ENCODE measurements around the gene KIF5C.

KIF5C gene

DNA sequence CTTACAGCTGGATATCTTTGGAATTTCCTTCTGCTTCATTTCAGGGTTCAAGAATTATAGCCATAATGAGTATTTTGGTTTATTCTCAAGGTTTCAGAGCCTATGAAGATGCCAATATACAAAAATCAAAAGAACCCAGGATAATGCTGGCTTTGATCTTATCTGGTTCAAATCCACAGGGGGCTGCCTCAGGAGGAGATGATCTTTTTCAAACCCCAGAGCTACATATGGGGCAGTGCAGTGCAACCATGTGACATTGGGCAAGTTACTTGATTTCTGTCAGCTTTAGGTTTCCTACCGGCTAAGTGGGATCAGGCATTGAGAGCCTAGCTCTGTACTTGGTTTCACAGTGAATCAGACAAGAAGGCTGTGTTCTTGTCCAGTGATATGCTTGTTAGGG is 140.5 kb downstream of the KIF5C start:
- WGBS (ENCODE audit: insufficient coverage), result 100% methylated on average over 1 of the region's 1 CpG
- no peak overlapping the region for H3K4me3 ChIP-seq (ENCODE audit: control insufficient read depth in 1 of 7, extremely low read depth in 1 of 7, insufficient read depth in 4 of 7, low read depth in 2 of 7, low read length in 6 of 7)
- no peak overlapping the region for H3K27ac ChIP-seq (ENCODE audit: insufficient read depth in 1 of 2, low read depth in 1 of 2, low read length in 2 of 2, poor library complexity in 1 of 2, severe bottlenecking in 2 of 2)
- peaks cover 0 to 6% (median 0%) of the 10 kb centered on the region in 5 experiments for H3K27me3 ChIP-seq (replicated peaks in 2 of 5; ENCODE audit: control insufficient read depth in 4 of 5, insufficient read depth in 5 of 5, low read length in 4 of 5)
- CTCF ChIA-PET, result interaction anchor here (3.4 to 6.2 kb wide), 6 partner anchors 15 to 557 kb away, joined by 12 to 62 read pairs (median 38); partner anchors contain the start of gene LYPD6B
- H3K9me3 ChIP-seq (ENCODE audit: control extremely low read depth in 1 of 5, control insufficient read depth in 4 of 5, insufficient read depth in 2 of 5, low read depth in 1 of 5, low read length in 4 of 5), result no peaks in the 10 kb centered on the region
- H3K36me3 ChIP-seq (ENCODE audit: control insufficient read depth in 4 of 4, insufficient read depth in 4 of 4, low read length in 3 of 4), result no peaks in the 10 kb centered on the region
- peaks cover 0 to 4% (median 2%) of the 10 kb centered on the region in 4 experiments for H3K4me1 ChIP-seq (ENCODE audit: control extremely low read depth in 1 of 4, control insufficient read depth in 4 of 4, insufficient read depth in 4 of 4, low read length in 3 of 4)
- POLR2A ChIA-PET, result no interaction called here
- no peak for DNase-seq

DNA sequence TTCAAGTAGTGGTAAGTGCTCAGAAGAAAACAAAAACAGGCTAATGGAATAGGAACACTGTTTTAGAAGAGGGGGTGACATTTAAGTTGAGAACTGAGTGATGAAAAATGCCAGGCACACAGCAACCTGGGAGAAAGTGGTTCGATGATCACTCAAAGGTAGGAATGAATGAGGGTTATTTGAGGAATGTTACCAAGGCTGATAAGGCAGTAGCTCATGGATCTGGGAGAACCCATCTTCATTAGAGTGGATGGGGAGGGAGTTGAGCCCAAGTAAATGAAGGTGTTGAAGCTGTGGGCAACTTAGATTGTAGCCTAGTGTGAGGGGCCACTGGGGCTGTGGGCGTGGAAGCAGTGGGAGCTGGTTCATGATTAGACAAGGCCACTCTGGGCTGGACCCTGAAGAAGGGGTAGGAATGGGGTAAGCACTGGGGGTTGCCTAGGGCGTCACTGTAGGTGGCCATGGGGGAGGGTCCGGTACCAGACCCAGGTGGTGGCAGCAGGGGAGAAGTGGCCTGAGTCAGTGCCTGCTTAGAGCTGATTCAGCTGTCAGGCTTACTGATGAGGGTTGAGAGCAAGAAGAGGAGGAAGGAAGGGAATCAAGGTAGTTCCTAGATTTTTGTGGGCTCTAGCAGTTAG is 141.0 kb downstream of the KIF5C start:
- no peak overlapping the region for H3K4me3 ChIP-seq (ENCODE audit: control insufficient read depth in 1 of 7, extremely low read depth in 1 of 7, insufficient read depth in 4 of 7, low read depth in 2 of 7, low read length in 6 of 7)
- CTCF ChIA-PET, result interaction anchor here (0.9 to 6.2 kb wide), 16 partner anchors 9 to 570 kb away, joined by 3 to 62 read pairs (median 8); partner anchors contain the start of gene LYPD6B
- H3K27me3 ChIP-seq (replicated peaks in 2 of 5; ENCODE audit: control insufficient read depth in 4 of 5, insufficient read depth in 5 of 5, low read length in 4 of 5), result peaks cover 0 to 6% (median 0%) of the 10 kb centered on the region in 5 experiments
- H3K4me1 ChIP-seq (ENCODE audit: control extremely low read depth in 1 of 4, control insufficient read depth in 4 of 4, insufficient read depth in 4 of 4, low read length in 3 of 4), result peaks cover 0 to 4% (median 2%) of the 10 kb centered on the region in 4 experiments
- H3K27ac ChIP-seq (ENCODE audit: insufficient read depth in 1 of 2, low read depth in 1 of 2, low read length in 2 of 2, poor library complexity in 1 of 2, severe bottlenecking in 2 of 2), result no peak overlapping the region
- no peaks in the 10 kb centered on the region for H3K9me3 ChIP-seq (ENCODE audit: control extremely low read depth in 1 of 5, control insufficient read depth in 4 of 5, insufficient read depth in 2 of 5, low read depth in 1 of 5, low read length in 4 of 5)
- WGBS (ENCODE audit: insufficient coverage), result 98% methylated on average over 4 of the region's 4 CpGs
- H3K36me3 ChIP-seq (ENCODE audit: control insufficient read depth in 4 of 4, insufficient read depth in 4 of 4, low read length in 3 of 4), result no peaks in the 10 kb centered on the region
- DNase-seq, result no peak
- POLR2A ChIA-PET, result no interaction called here

DNA sequence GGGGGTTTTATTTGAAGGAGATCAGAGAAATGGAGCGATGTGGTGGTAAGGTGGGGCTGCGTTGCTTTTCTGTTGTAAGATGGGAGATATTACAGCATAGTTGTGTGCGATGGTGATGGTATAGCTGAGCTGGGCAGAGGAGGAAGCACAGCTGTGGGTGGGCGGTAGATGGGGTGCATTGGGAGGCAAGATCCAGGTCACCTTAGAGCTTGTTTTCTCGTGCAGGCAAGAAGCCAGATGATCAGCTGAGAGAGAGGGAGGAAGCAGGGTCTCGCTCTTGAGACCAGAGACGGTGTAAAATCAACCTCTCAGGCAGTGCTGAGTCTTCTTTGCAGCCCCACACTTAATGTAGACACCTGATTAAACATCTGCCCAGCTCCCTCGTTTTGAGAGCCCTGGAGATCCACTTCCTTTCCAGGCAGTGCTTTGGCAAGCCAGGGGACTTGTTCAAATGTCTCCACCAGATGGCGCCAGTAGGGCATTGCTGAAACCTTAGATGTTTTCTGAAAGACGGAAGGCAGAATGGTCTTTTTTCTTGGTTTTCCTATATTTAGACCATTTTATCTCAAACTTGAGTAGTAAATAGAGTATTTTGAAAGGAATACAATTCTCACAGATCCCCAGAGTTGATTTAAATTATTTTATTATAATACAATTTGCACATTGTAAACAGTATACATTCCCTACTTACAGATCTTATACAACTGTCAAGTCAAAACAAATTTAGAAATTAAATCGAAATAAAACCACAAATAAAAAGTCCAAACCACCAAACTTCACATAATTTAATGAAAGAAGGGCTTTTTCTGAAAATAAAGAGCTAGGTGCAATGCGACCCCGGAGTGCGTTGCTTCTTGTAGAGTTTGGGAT is 142.3 kb downstream of the KIF5C start:
- WGBS (ENCODE audit: insufficient coverage), result 60% methylated on average over 11 of the region's 14 CpGs
- Histone ChIP-seq H3K36me3 (ENCODE audit: control insufficient read depth in 4 of 4, insufficient read depth in 4 of 4, low read length in 3 of 4) (no peaks in the 10 kb centered on the region), H3K9me3 (ENCODE audit: control extremely low read depth in 1 of 5, control insufficient read depth in 4 of 5, insufficient read depth in 2 of 5, low read depth in 1 of 5, low read length in 4 of 5) (no peaks in the 10 kb centered on the region), H3K27me3 (replicated peaks in 2 of 5; ENCODE audit: control insufficient read depth in 4 of 5, insufficient read depth in 5 of 5, low read length in 4 of 5) (peaks cover 0 to 6% (median 0%) of the 10 kb centered on the region in 5 experiments), H3K4me3 (ENCODE audit: control insufficient read depth in 1 of 7, extremely low read depth in 1 of 7, insufficient read depth in 4 of 7, low read depth in 2 of 7, low read length in 6 of 7) (no peak overlapping the region), H3K27ac (ENCODE audit: insufficient read depth in 1 of 2, low read depth in 1 of 2, low read length in 2 of 2, poor library complexity in 1 of 2, severe bottlenecking in 2 of 2) (no peak overlapping the region), H3K4me1 (ENCODE audit: control extremely low read depth in 1 of 4, control insufficient read depth in 4 of 4, insufficient read depth in 4 of 4, low read length in 3 of 4) (peaks cover 0 to 4% (median 2%) of the 10 kb centered on the region in 4 experiments)
- peak; percentile 77 to 89 (median 83) for DNase-seq
- ChIA-PET CTCF (interaction anchor here (0.8 to 6.2 kb wide), 39 partner anchors 8 to 1084 kb away, joined by 3 to 62 read pairs (median 4); partner anchors contain the start of gene LYPD6B), POLR2A (interaction anchor here (0.6 kb wide), 2 partner anchors 55 to 593 kb away, joined by 3 to 4 read pairs; no protein-coding TSS in a partner anchor)

DNA sequence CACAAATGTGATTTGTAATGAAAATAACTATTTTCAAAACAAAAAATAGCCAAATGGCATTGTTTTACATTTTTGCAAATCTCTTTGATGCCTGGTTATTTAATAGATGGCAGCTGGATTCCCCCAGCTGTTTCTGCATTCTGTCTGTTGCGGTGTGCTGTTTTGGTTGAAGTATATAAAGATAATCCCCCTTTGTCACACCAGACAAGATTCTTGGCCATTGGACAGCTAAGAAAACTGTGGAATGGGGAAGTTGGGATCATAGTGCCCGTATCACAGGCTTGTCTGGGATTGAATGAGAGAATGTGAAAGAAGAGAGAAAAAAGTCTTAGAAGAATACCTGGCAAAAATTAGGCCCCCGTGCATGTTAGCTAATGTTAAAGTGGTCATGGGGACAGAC is 144.0 kb downstream of the KIF5C start:
- ChIA-PET POLR2A (no interaction called here), CTCF (interaction anchor here (1.2 to 6.2 kb wide), 10 partner anchors 10 to 554 kb away, joined by 3 to 62 read pairs (median 11); partner anchors contain the start of gene LYPD6B)
- Histone ChIP-seq H3K36me3 (ENCODE audit: control insufficient read depth in 4 of 4, insufficient read depth in 4 of 4, low read length in 3 of 4) (no peaks in the 10 kb centered on the region), H3K27me3 (replicated peaks in 2 of 5; ENCODE audit: control insufficient read depth in 4 of 5, insufficient read depth in 5 of 5, low read length in 4 of 5) (peaks cover 0 to 5% (median 0%) of the 10 kb centered on the region in 5 experiments), H3K4me1 (ENCODE audit: control extremely low read depth in 1 of 4, control insufficient read depth in 4 of 4, insufficient read depth in 4 of 4, low read length in 3 of 4) (peaks cover 0 to 4% (median 2%) of the 10 kb centered on the region in 4 experiments), H3K9me3 (ENCODE audit: control extremely low read depth in 1 of 5, control insufficient read depth in 4 of 5, insufficient read depth in 2 of 5, low read depth in 1 of 5, low read length in 4 of 5) (no peaks in the 10 kb centered on the region), H3K4me3 (ENCODE audit: control insufficient read depth in 1 of 7, extremely low read depth in 1 of 7, insufficient read depth in 4 of 7, low read depth in 2 of 7, low read length in 6 of 7) (no peak overlapping the region), H3K27ac (ENCODE audit: insufficient read depth in 1 of 2, low read depth in 1 of 2, low read length in 2 of 2, poor library complexity in 1 of 2, severe bottlenecking in 2 of 2) (no peak overlapping the region)
- WGBS (ENCODE audit: insufficient coverage), result 100% methylated on average over 2 of the region's 3 CpGs
- no peak for DNase-seq

DNA sequence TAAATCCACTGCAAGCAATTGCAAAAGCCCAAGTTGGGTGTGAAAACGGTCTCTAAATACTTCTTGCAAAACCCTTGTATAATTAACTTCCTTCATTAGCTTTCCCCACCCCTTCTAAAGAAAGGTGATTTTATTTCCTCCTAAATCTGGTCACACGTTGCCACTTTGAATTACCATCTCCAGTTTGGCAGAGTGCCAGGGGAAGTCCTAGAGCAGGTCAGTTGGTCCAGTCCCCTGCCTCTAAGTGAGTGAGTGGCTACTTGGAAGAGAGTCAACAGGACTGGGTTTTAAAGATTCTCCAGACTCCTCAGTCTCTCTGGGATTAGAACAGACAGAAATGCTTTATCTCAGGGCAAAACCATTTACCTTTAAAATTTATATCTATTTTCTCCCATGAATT is 144.7 kb downstream of the KIF5C start:
- DNase-seq, result no peak
- no peak overlapping the region for H3K27ac ChIP-seq (ENCODE audit: insufficient read depth in 1 of 2, low read depth in 1 of 2, low read length in 2 of 2, poor library complexity in 1 of 2, severe bottlenecking in 2 of 2)
- CTCF ChIA-PET, result interaction anchor here (2.1 to 6.2 kb wide), 5 partner anchors 10 to 553 kb away, joined by 9 to 62 read pairs (median 48); no protein-coding TSS in a partner anchor
- no peak overlapping the region for H3K4me3 ChIP-seq (ENCODE audit: control insufficient read depth in 1 of 7, extremely low read depth in 1 of 7, insufficient read depth in 4 of 7, low read depth in 2 of 7, low read length in 6 of 7)
- H3K9me3 ChIP-seq (ENCODE audit: control extremely low read depth in 1 of 5, control insufficient read depth in 4 of 5, insufficient read depth in 2 of 5, low read depth in 1 of 5, low read length in 4 of 5), result no peaks in the 10 kb centered on the region
- POLR2A ChIA-PET, result interaction anchor here (0.6 kb wide), 1 partner anchor 156 kb away, joined by 3 read pairs; no protein-coding TSS in a partner anchor
- WGBS (ENCODE audit: insufficient coverage), result 25% methylated on average over 1 of the region's 2 CpGs
- H3K4me1 ChIP-seq (ENCODE audit: control extremely low read depth in 1 of 4, control insufficient read depth in 4 of 4, insufficient read depth in 4 of 4, low read length in 3 of 4), result peaks cover 0 to 4% (median 2%) of the 10 kb centered on the region in 4 experiments
- peaks cover 0 to 5% (median 0%) of the 10 kb centered on the region in 5 experiments for H3K27me3 ChIP-seq (replicated peaks in 2 of 5; ENCODE audit: control insufficient read depth in 4 of 5, insufficient read depth in 5 of 5, low read length in 4 of 5)
- H3K36me3 ChIP-seq (ENCODE audit: control insufficient read depth in 4 of 4, insufficient read depth in 4 of 4, low read length in 3 of 4), result no peaks in the 10 kb centered on the region

DNA sequence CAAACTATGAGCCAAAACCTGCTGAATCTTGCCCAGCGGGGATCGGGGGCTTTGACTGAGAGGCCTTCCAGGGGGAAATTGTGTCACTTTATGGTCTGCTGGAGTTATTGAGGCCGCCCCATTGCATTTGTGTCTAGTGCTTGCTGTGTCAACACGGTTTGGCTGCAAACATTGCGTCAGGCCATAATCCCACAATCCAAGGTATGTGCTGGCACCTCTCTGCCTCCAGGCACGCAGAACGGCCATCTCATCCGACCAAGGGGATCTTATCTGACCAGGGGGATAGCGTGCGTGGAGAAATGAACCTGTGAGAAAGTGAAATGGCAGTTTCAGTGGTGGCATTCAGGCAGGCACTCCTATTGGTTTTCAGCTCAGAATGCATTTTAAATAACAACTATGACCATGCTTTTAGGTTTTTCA is 145.4 kb downstream of the KIF5C start:
- WGBS (ENCODE audit: insufficient coverage), result 95% methylated on average over 10 of the region's 10 CpGs
- ChIA-PET POLR2A (no interaction called here), CTCF (interaction anchor here (6.2 kb wide), 1 partner anchor 552 kb away, joined by 28 read pairs; no protein-coding TSS in a partner anchor)
- no peak overlapping the region for H3K4me3 ChIP-seq (ENCODE audit: control insufficient read depth in 1 of 7, extremely low read depth in 1 of 7, insufficient read depth in 4 of 7, low read depth in 2 of 7, low read length in 6 of 7)
- peaks cover 0 to 4% (median 2%) of the 10 kb centered on the region in 4 experiments for H3K4me1 ChIP-seq (ENCODE audit: control extremely low read depth in 1 of 4, control insufficient read depth in 4 of 4, insufficient read depth in 4 of 4, low read length in 3 of 4)
- H3K27ac ChIP-seq (ENCODE audit: insufficient read depth in 1 of 2, low read depth in 1 of 2, low read length in 2 of 2, poor library complexity in 1 of 2, severe bottlenecking in 2 of 2), result no peak overlapping the region
- H3K9me3 ChIP-seq (ENCODE audit: control extremely low read depth in 1 of 5, control insufficient read depth in 4 of 5, insufficient read depth in 2 of 5, low read depth in 1 of 5, low read length in 4 of 5), result no peaks in the 10 kb centered on the region
- H3K36me3 ChIP-seq (ENCODE audit: control insufficient read depth in 4 of 4, insufficient read depth in 4 of 4, low read length in 3 of 4), result no peaks in the 10 kb centered on the region
- peaks cover 0 to 5% (median 0%) of the 10 kb centered on the region in 5 experiments for H3K27me3 ChIP-seq (replicated peaks in 2 of 5; ENCODE audit: control insufficient read depth in 4 of 5, insufficient read depth in 5 of 5, low read length in 4 of 5)
- DNase-seq, result no peak

Measured in common myeloid progenitor, CD34-positive (primary cell).